CD4-positive, alpha-beta T cell treated with Interferon gamma for 1 hour (primary cell): ENCODE results near the gene SCAF1.
A peak's percentile ranks its signal among the peaks of the same experiment; 100 is the strongest.

Experiments
- DNase-seq: peaks from one replicate; pipeline ENCODE4 v3.0.0-alpha.2; 2020

The SCAF1 gene, protein sequence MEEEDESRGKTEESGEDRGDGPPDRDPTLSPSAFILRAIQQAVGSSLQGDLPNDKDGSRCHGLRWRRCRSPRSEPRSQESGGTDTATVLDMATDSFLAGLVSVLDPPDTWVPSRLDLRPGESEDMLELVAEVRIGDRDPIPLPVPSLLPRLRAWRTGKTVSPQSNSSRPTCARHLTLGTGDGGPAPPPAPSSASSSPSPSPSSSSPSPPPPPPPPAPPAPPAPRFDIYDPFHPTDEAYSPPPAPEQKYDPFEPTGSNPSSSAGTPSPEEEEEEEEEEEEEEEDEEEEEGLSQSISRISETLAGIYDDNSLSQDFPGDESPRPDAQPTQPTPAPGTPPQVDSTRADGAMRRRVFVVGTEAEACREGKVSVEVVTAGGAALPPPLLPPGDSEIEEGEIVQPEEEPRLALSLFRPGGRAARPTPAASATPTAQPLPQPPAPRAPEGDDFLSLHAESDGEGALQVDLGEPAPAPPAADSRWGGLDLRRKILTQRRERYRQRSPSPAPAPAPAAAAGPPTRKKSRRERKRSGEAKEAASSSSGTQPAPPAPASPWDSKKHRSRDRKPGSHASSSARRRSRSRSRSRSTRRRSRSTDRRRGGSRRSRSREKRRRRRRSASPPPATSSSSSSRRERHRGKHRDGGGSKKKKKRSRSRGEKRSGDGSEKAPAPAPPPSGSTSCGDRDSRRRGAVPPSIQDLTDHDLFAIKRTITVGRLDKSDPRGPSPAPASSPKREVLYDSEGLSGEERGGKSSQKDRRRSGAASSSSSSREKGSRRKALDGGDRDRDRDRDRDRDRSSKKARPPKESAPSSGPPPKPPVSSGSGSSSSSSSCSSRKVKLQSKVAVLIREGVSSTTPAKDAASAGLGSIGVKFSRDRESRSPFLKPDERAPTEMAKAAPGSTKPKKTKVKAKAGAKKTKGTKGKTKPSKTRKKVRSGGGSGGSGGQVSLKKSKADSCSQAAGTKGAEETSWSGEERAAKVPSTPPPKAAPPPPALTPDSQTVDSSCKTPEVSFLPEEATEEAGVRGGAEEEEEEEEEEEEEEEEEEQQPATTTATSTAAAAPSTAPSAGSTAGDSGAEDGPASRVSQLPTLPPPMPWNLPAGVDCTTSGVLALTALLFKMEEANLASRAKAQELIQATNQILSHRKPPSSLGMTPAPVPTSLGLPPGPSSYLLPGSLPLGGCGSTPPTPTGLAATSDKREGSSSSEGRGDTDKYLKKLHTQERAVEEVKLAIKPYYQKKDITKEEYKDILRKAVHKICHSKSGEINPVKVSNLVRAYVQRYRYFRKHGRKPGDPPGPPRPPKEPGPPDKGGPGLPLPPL

DNA sequence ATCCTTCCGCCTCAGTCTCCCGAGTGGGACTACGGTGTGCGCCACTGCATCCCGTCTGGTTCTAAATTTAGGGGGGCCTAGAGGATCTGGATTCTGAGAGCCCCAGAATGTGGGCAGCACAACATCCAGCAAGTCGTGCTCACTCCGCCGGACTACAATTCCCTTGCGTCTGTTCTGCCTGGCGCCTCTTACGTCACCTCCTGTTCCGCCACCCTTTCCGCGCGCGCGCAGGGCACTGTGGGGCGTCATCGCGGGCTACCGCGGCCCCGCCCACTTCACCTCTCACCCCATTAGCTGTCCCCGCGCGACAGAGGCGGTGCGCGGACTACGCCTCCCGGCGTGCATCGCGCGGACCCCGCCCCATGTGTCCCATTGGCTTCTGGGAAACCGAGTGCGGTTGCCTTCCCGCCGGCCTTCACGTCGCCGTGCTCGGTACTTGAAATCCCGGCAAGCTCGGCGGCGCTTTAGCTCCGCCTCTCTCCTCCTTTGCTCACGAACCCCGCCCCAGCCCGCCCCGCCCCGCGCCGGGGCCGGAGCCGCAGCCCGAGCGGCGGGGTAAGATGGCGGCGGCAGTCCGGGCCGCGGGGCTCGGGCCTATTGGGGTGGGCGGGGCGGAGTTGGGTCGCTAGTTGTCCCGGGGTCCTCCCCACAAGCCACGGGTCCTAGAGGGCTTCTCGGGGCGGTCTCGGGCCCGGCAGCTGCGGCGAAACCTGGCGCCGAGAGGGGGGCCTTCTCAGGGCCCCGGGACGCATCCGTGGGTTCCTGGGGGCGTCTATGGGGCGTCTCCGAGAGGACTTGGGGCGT lies at the start of gene SCAF1:
TSS of gene SCAF1 (plus strand) at position 522 of the 804 bp plus-strand sequence. CDS start 2,818 bp downstream, outside the sequence.
- peak; percentile 100 for DNase-seq

DNA sequence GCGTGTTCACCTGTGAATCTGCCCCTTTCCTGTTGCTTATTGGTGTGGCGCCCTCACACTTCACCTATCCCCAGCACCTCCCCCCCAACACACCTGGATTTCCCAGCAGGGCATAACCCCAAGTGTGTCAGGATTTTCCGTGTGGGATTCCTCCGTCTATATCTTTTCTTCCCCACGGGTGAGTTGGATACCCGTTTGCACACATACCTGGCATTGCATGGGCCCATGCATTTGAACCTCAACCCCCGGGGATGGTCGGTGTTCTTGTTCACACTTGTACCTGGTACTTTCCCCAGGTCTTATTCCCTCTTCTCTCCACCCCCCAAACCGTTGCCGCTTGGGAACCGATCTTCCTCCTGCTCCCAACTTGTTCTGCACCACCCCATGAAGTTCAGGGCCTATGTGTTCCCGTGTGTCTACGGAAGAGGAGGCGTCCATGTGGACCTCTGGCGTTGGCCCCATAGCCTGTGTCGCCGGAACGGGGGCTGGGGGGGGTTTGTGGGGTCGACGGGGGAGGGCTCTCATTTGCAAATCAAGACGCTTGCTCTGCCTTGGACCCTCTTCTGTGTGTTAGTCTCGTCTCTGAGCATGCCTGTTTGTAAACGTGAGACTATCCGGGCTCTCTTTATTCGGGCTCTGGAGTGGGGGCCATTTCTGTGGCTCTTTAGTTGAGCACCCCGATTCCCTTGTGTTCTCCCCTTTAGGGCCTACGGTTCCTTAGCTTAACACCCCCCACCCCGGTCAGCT lies 49.4 kb upstream of the SCAF1 start:
- no peak for DNase-seq

DNA sequence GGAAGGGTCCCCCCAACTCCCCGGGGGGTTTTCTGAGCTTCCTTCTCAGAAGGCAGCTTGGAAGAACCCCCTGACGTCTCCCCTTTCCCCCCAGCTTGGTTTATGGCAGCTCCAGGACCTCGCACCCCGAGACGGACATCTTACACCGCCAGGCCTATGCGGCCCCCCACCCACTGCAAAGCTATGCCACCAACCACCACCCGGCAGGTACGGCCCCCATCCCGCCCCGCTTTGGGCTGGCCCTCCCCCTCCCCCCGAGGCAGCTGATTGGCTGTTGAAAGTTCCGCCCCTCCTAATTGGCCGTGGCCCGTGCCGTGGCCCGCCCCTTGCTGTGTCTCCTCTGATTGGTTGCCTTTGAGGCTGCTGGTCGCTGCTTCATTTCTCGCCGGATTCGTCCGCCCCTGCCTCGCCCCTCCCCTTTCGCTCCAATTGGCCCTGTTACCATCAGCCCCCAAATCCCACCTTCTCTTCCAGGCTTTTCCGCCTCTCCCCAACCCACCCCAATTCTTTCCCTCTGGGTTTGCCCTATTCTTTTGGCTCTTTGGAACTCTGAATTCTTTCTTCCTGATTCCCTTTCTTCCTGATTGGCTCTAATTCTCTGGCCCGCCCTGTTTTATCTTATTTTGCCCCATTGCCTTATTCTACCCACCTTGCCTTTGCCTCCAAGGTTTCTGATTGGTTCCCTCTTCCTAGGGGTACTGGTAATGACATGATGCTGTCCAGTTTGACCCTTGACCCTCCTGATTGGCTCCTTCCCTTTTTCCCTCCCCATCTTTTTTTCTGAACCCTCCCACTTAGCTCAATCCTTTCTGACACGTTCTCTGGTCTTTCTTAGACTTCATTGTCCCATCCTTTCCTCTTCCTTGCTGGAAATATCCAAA lies 48.5 kb upstream of the SCAF1 start:
- peak; percentile 91 for DNase-seq

DNA sequence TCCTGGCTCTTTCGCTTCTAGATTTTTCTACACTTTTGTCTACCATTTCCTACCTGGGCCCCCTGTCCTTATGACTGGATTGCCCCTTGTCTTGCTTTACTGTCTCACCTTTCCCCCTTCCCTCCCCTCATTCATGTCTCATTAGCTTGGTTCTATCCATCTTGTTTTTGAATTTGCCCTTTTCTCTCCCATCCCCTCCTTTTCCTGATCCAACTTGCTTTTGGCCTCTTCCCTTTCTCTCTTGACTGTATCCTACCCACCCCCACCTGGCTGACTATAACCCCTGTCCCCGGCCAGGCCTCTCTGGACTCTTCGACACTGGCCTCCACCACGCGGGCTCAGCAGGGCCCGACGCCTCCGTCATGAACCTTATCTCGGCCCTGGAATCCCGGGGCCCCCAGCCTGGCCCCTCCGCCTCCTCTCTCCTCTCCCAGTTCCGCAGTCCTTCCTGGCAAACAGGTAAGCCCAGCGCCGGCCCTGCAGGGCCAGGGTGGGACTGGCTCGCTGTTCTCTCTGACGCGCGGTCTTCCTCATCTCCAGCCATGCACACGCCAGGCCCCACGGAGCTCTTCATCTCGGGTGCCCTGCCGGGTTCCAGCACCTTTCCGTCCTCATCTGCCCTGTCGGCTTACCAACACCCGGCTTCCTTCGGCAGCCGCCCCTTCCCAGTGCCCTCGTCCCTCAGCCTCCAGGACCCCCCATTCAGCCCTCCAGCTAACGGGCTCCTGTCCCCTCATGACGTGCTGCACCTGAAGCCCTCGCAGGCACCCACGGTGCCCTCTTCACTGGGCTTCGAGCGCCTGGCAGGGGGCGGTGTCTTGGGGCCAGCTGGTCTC lies 47.6 kb upstream of the SCAF1 start:
- DNase-seq = no peak

DNA sequence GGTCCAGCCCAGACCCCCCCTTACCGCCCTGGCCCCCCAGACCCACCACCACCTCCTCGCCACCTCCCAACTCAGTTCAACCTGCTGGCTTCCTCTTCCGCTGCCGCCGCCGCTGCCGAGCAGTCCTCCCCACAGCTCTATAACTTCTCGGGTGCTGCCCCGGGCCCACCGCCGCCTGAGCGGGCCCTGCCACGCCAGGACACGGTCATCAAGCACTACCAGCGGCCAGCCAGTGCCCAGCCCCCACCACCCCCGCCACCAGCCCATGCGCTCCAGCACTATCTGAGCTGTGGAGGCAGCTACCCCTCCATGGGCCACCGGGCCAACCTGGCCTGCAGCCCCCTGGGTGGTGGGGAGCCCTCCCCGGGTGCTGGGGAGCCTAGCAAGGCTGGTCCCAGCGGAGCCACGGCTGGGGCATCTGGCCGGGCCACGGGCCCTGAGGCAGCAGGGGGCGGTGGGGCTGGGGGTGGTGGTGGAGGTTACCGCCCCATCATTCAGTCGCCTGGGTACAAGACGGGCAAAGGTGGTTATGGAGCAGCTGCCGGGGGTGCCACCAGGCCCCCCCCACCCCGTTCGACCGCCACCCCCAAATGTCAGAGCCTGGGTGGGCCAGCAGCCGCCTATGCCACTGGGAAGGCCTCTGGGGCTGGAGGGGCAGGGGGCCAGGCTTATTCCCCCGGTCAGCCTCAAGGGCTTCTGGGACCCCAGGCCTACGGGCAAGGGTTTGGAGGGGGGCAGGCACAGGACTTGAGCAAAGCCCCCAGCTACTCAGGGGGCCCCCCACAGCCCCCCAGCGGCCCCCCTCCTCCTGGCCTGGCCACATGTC lies 46.8 kb upstream of the SCAF1 start:
- DNase-seq = no peak

DNA sequence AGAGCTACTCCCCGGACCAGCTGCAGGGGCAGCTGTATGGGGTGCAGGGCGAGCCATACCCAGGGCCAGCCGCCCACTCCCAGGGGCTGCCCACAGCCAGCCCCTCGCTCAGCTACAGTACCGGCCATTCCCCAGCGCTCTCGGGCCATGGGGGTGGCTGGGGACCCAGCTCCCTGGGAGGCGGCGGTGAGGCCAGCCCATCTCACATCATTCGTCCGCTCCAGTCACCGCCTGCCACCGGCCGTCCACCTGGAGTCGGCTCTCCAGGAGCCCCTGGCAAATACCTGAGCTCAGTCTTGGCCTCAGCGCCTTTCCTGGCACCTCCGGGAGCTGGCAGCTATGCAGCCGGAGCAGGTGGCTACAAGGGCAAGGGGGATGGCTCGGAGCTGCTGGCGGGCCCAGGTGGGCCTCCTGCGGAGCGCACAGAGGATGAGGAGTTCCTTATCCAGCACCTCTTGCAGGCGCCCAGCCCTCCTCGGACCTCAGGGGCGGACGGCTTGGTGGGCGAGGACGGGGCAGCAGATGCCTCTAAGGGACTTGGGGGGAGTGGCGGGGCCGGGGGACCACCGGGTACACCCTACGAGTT lies 46.1 kb upstream of the SCAF1 start:
- no peak for DNase-seq

DNA sequence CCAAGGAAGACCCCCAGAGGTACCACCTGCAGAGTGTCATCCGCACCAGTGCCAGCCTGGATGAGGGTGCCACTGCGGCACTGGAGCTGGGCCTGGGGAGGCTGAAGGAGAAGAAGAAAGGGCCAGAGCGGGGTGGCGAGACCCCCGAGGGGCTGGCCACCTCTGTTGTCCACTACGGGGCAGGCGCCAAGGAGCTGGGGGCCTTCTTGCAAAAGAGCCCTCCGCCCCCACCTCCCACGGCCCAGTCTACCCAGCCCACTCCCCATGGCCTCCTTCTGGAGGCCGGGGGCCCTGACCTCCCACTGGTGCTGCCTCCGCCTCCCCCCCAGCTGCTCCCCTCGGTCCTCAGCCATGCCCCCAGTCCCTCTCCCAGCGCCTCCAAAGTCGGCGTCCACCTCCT lies 45.6 kb upstream of the SCAF1 start:
- no peak for DNase-seq

DNA sequence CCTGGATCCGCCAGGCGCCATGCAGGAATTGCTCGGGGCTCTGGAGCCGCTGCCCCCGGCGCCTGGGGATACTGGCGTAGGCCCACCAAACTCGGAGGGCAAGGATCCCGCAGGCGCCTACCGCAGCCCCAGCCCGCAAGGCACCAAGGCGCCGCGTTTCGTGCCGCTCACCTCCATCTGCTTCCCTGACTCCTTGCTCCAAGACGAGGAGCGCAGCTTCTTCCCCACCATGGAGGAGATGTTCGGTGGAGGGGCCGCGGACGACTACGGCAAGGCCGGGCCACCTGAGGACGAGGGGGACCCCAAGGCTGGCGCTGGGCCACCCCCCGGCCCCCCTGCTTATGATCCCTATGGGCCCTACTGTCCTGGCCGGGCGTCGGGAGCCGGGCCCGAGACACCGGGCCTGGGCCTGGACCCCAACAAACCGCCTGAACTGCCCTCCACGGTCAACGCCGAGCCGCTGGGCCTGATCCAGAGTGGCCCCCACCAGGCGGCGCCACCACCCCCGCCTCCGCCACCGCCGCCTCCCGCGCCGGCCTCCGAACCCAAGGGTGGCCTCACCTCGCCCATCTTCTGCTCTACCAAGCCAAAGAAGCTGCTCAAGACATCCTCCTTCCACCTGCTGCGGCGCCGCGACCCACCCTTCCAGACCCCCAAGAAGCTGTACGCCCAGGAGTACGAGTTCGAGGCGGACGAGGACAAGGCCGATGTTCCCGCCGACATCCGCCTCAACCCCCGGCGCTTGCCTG lies 44.9 kb upstream of the SCAF1 start:
- DNase-seq = no peak

DNA sequence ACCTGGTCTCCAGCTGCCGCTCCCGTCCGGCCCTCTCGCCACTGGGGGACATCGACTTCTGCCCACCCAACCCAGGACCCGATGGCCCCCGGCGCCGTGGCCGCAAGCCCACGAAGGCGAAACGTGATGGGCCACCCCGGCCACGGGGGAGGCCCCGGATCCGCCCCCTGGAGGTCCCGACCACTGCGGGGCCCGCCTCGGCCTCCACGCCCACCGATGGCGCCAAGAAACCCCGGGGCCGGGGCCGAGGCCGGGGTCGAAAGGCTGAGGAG lies 44.4 kb upstream of the SCAF1 start:
- no peak for DNase-seq

DNA sequence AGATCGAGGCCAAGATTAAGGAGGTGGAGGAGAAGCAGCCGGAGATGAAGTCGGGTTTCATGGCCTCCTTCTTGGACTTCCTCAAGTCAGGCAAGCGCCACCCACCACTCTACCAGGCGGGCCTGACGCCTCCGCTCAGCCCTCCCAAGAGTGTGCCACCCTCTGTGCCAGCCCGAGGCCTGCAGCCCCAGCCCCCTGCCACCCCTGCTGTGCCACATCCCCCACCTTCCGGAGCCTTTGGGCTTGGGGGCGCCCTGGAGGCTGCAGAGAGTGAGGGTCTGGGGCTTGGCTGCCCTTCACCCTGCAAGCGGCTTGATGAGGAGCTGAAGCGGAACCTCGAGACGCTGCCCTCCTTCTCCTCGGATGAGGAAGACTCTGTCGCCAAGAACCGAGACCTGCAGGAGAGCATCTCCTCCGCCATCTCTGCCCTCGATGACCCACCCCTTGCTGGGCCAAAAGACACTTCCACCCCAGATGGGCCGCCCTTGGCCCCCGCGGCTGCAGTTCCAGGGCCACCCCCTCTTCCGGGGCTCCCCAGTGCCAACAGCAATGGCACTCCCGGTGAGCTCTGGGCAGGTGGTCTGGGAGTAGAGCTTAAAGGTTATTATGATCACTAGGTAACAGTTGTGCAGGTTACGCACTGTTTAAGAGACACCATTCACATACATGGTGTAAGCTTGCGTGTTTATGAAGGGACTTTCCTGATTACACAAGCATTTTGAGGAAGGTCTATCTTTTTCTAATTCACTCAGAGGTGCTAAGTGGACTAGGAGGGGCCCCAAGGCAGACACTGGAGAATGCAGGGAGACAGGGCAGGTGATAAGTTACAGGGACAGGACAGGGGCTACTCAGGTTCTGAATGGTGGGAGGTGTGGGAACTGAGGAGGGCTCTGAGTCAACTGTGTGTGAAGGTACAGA lies 42.4 kb upstream of the SCAF1 start:
- DNase-seq = no peak

DNA sequence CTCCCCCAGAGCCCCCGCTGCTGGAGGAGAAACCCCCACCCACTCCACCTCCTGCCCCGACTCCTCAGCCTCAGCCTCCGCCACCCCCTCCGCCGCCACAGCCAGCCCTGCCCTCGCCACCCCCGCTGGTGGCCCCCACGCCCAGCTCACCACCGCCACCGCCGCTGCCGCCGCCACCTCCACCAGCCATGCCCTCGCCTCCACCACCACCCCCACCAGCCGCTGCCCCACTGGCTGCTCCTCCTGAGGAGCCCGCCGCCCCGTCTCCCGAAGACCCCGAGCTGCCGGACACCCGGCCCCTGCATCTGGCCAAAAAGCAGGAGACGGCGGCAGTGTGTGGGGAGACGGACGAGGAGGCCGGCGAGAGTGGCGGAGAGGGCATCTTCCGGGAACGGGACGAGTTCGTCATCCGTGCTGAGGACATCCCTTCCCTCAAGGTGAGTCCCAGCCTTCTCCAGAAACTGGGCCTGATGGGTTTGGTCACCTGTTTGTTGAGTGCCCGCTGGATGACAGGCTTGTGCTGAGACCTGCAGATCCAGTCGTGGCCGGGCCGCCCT lies 40.4 kb upstream of the SCAF1 start:
- no peak for DNase-seq

DNA sequence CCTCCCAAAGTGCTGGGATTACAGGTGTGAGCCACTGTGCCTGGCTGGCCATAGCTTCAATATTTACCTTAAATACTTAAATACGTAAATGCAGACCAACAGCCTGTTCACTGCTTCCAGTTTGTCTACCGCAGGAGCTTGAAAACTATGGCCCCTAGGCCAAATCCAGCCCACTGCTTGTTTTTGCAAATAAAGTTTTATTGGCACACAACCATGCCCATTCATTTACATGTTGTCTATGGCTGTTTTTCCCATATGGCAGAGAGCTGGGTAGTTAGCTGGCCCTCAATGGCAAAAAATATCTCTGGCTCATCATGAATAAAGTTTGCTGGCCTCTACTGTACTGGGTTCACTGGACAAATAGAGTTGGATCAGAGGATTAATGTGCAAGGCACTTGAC lies 39.2 kb upstream of the SCAF1 start:
- DNase-seq = no peak

DNA sequence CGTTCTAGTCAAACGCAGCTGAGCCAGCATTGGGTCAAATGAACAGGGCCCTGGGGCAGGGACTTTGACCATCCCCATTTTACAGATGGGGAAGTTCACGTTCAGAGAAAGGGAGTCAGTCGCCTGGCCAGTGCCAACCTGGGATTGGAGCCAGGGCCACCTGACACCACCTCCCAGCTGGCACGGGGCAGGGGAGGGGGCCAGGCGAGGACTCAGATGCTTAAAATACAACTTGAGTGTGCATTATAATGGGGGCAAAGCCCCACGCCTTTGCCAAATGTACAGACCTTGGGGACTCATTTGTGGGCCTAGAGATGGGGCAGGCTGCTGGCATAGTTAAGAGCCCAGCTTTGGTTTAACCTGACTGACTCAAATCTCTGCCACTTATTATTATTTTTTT lies 36.4 kb upstream of the SCAF1 start:
- no peak for DNase-seq

DNA sequence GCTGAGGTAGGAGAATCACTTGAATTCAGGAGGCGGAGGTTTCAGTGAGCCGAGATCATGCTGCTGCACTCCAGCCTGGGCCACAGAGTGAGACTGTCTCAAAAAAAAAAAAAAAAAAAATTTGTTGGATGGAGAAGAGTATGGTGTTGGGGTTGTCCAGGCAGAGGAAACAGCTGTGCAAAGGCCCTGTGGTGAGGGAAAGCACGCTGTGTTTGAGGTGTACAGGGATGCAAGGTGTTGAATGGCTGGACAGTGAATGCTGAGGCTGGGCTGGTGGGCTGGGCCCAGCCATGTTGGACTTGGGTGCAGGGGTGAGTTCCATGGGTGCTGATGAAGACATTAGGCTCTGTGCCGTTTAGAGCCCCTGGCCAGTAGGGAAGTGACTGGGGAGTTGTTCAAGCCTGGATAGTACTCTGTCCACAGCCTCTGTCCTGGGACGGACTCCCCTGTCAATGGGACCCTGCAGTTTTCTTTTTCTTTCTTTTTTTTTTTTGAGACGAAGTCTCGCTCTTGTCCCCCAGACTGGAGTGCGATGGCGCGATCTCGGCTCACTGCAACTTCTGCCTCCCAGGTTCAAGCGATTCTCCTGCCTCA lies 32.4 kb upstream of the SCAF1 start:
- no peak for DNase-seq

DNA sequence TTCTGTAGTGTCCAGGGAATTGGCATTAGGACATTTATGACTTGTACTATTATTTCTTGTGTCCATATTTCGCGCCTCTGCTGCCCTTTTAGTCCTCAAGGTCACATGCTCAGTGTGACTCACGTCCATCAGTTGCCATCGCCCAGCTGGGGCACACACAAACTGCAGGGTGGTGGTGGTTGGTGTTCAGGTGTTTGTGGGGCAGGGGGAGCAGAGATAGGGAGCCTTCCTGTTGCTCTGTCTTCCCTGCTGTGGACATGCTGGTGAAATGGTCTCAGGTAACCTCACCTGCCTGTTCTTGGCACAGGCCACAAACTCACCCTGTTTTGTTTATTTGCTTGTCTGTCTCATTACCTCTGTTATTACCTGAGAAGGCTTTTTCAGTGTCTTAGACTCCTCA lies 28.6 kb upstream of the SCAF1 start:
- no peak for DNase-seq
